ENCODE data around the gene PDE8A.

PDE8A gene

GRCh38 chr15:85064710-85065109 is 83.1 kb downstream of the PDE8A start:
- no peak overlapping the region for H3K4me3 ChIP-seq (ENCODE audit: low read length in 2 of 2)
- no peaks in the 10 kb centered on the region for H3K9me3 ChIP-seq (ENCODE audit: control insufficient read depth in 2 of 2, low read length in 2 of 2)
- H3K27me3 ChIP-seq (ENCODE audit: control insufficient read depth in 2 of 2, insufficient read depth in 2 of 2, low read length in 2 of 2): no peaks in the 10 kb centered on the region
- peaks cover 8 to 18% of the 10 kb centered on the region in 2 donors for H3K36me3 ChIP-seq (ENCODE audit: control insufficient read depth in 2 of 2, insufficient read depth in 2 of 2, low read length in 2 of 2)
- no peak overlapping the region for H3K27ac ChIP-seq (ENCODE audit: low read depth in 2 of 2, low read length in 2 of 2)
- H3K4me1 ChIP-seq (ENCODE audit: control insufficient read depth in 2 of 2, insufficient read depth in 2 of 2, low read length in 2 of 2): no peaks in the 10 kb centered on the region
- no peak overlapping the region for H3K9ac ChIP-seq (ENCODE audit: low read depth in 1 of 2, low read length in 2 of 2)

- no peak overlapping the region for H3K27ac ChIP-seq (ENCODE audit: low read depth in 2 of 2, low read length in 2 of 2)
- H3K9me3 ChIP-seq (ENCODE audit: control insufficient read depth in 2 of 2, low read length in 2 of 2): no peaks in the 10 kb centered on the region
- no peaks in the 10 kb centered on the region for H3K4me1 ChIP-seq (ENCODE audit: control insufficient read depth in 2 of 2, insufficient read depth in 2 of 2, low read length in 2 of 2)
- H3K27me3 ChIP-seq (ENCODE audit: control insufficient read depth in 2 of 2, insufficient read depth in 2 of 2, low read length in 2 of 2): no peaks in the 10 kb centered on the region
- H3K4me3 ChIP-seq (ENCODE audit: low read length in 2 of 2): no peak overlapping the region
- no peak overlapping the region for H3K9ac ChIP-seq (ENCODE audit: low read depth in 1 of 2, low read length in 2 of 2)
- peaks cover 12 to 25% of the 10 kb centered on the region in 2 donors for H3K36me3 ChIP-seq (ENCODE audit: control insufficient read depth in 2 of 2, insufficient read depth in 2 of 2, low read length in 2 of 2)
Measured at GRCh38 chr15:85071061-85071460, 89.4 kb downstream of the PDE8A start.

GRCh38 chr15:85071504-85071903 is 89.8 kb downstream of the PDE8A start:
- Histone ChIP-seq H3K27ac (ENCODE audit: low read depth in 2 of 2, low read length in 2 of 2) (no peak overlapping the region), H3K9ac (ENCODE audit: low read depth in 1 of 2, low read length in 2 of 2) (no peak overlapping the region), H3K4me1 (ENCODE audit: control insufficient read depth in 2 of 2, insufficient read depth in 2 of 2, low read length in 2 of 2) (no peaks in the 10 kb centered on the region), H3K4me3 (ENCODE audit: low read length in 2 of 2) (no peak overlapping the region), H3K27me3 (ENCODE audit: control insufficient read depth in 2 of 2, insufficient read depth in 2 of 2, low read length in 2 of 2) (no peaks in the 10 kb centered on the region), H3K36me3 (ENCODE audit: control insufficient read depth in 2 of 2, insufficient read depth in 2 of 2, low read length in 2 of 2) (peaks cover 12 to 25% of the 10 kb centered on the region in 2 donors), H3K9me3 (ENCODE audit: control insufficient read depth in 2 of 2, low read length in 2 of 2) (no peaks in the 10 kb centered on the region)

- H3K27me3 ChIP-seq (ENCODE audit: control insufficient read depth in 2 of 2, insufficient read depth in 2 of 2, low read length in 2 of 2): no peaks in the 10 kb centered on the region
- no peaks in the 10 kb centered on the region for H3K4me1 ChIP-seq (ENCODE audit: control insufficient read depth in 2 of 2, insufficient read depth in 2 of 2, low read length in 2 of 2)
- H3K4me3 ChIP-seq (ENCODE audit: low read length in 2 of 2): no peak overlapping the region
- H3K9ac ChIP-seq (ENCODE audit: low read depth in 1 of 2, low read length in 2 of 2): no peak overlapping the region
- H3K36me3 ChIP-seq (ENCODE audit: control insufficient read depth in 2 of 2, insufficient read depth in 2 of 2, low read length in 2 of 2): peaks cover 12 to 18% of the 10 kb centered on the region in 2 donors
- no peaks in the 10 kb centered on the region for H3K9me3 ChIP-seq (ENCODE audit: control insufficient read depth in 2 of 2, low read length in 2 of 2)
- H3K27ac ChIP-seq (ENCODE audit: low read depth in 2 of 2, low read length in 2 of 2): no peak overlapping the region
Measured at GRCh38 chr15:85072917-85073316, 91.3 kb downstream of the PDE8A start.

- H3K27ac ChIP-seq (ENCODE audit: low read depth in 2 of 2, low read length in 2 of 2): no peak overlapping the region
- H3K9me3 ChIP-seq (ENCODE audit: control insufficient read depth in 2 of 2, low read length in 2 of 2): no peaks in the 10 kb centered on the region
- no peaks in the 10 kb centered on the region for H3K4me1 ChIP-seq (ENCODE audit: control insufficient read depth in 2 of 2, insufficient read depth in 2 of 2, low read length in 2 of 2)
- H3K9ac ChIP-seq (ENCODE audit: low read depth in 1 of 2, low read length in 2 of 2): no peak overlapping the region
- no peak overlapping the region for H3K4me3 ChIP-seq (ENCODE audit: low read length in 2 of 2)
- H3K36me3 ChIP-seq (ENCODE audit: control insufficient read depth in 2 of 2, insufficient read depth in 2 of 2, low read length in 2 of 2): peaks cover 10 to 17% of the 10 kb centered on the region in 2 donors
- H3K27me3 ChIP-seq (ENCODE audit: control insufficient read depth in 2 of 2, insufficient read depth in 2 of 2, low read length in 2 of 2): no peaks in the 10 kb centered on the region
Measured at GRCh38 chr15:85073556-85074194, 92.0 kb downstream of the PDE8A start.

- H3K27ac ChIP-seq (ENCODE audit: low read depth in 2 of 2, low read length in 2 of 2): no peak overlapping the region
- peaks cover 34 to 43% of the 10 kb centered on the region in 2 donors for H3K36me3 ChIP-seq (ENCODE audit: control insufficient read depth in 2 of 2, insufficient read depth in 2 of 2, low read length in 2 of 2)
- no peak overlapping the region for H3K4me3 ChIP-seq (ENCODE audit: low read length in 2 of 2)
- H3K27me3 ChIP-seq (ENCODE audit: control insufficient read depth in 2 of 2, insufficient read depth in 2 of 2, low read length in 2 of 2): no peaks in the 10 kb centered on the region
- H3K4me1 ChIP-seq (ENCODE audit: control insufficient read depth in 2 of 2, insufficient read depth in 2 of 2, low read length in 2 of 2): no peaks in the 10 kb centered on the region
- no peak overlapping the region for H3K9ac ChIP-seq (ENCODE audit: low read depth in 1 of 2, low read length in 2 of 2)
- H3K9me3 ChIP-seq (ENCODE audit: control insufficient read depth in 2 of 2, low read length in 2 of 2): no peaks in the 10 kb centered on the region
Measured at GRCh38 chr15:85086855-85087254, 105.2 kb downstream of the PDE8A start.

GRCh38 chr15:85088300-85088699 is 106.6 kb downstream of the PDE8A start:
- no peaks in the 10 kb centered on the region for H3K9me3 ChIP-seq (ENCODE audit: control insufficient read depth in 2 of 2, low read length in 2 of 2)
- no peak overlapping the region for H3K27ac ChIP-seq (ENCODE audit: low read depth in 2 of 2, low read length in 2 of 2)
- H3K4me3 ChIP-seq (ENCODE audit: low read length in 2 of 2): no peak overlapping the region
- H3K4me1 ChIP-seq (ENCODE audit: control insufficient read depth in 2 of 2, insufficient read depth in 2 of 2, low read length in 2 of 2): no peaks in the 10 kb centered on the region
- peaks cover 35 to 44% of the 10 kb centered on the region in 2 donors for H3K36me3 ChIP-seq (ENCODE audit: control insufficient read depth in 2 of 2, insufficient read depth in 2 of 2, low read length in 2 of 2)
- no peak overlapping the region for H3K9ac ChIP-seq (ENCODE audit: low read depth in 1 of 2, low read length in 2 of 2)
- H3K27me3 ChIP-seq (ENCODE audit: control insufficient read depth in 2 of 2, insufficient read depth in 2 of 2, low read length in 2 of 2): no peaks in the 10 kb centered on the region

GRCh38 chr15:85089929-85090597 is 108.4 kb downstream of the PDE8A start:
- no peaks in the 10 kb centered on the region for H3K27me3 ChIP-seq (ENCODE audit: control insufficient read depth in 2 of 2, insufficient read depth in 2 of 2, low read length in 2 of 2)
- no peaks in the 10 kb centered on the region for H3K9me3 ChIP-seq (ENCODE audit: control insufficient read depth in 2 of 2, low read length in 2 of 2)
- H3K27ac ChIP-seq (ENCODE audit: low read depth in 2 of 2, low read length in 2 of 2): no peak overlapping the region
- no peak overlapping the region for H3K4me3 ChIP-seq (ENCODE audit: low read length in 2 of 2)
- peaks cover 28 to 32% of the 10 kb centered on the region in 2 donors for H3K36me3 ChIP-seq (ENCODE audit: control insufficient read depth in 2 of 2, insufficient read depth in 2 of 2, low read length in 2 of 2)
- no peaks in the 10 kb centered on the region for H3K4me1 ChIP-seq (ENCODE audit: control insufficient read depth in 2 of 2, insufficient read depth in 2 of 2, low read length in 2 of 2)
- H3K9ac ChIP-seq (ENCODE audit: low read depth in 1 of 2, low read length in 2 of 2): no peak overlapping the region

GRCh38 chr15:85091990-85092389 is 110.3 kb downstream of the PDE8A start:
- Histone ChIP-seq H3K36me3 (ENCODE audit: control insufficient read depth in 2 of 2, insufficient read depth in 2 of 2, low read length in 2 of 2) (peaks cover 30 to 32% of the 10 kb centered on the region in 2 donors), H3K9ac (ENCODE audit: low read depth in 1 of 2, low read length in 2 of 2) (no peak overlapping the region)

GRCh38 chr15:85094685-85095084 is 113.0 kb downstream of the PDE8A start:
- Histone ChIP-seq H3K9ac (ENCODE audit: low read depth in 1 of 2, low read length in 2 of 2) (no peak overlapping the region), H3K27me3 (ENCODE audit: control insufficient read depth in 2 of 2, insufficient read depth in 2 of 2, low read length in 2 of 2) (no peaks in the 10 kb centered on the region), H3K36me3 (ENCODE audit: control insufficient read depth in 2 of 2, insufficient read depth in 2 of 2, low read length in 2 of 2) (peaks cover 27 to 33% of the 10 kb centered on the region in 2 donors), H3K9me3 (ENCODE audit: control insufficient read depth in 2 of 2, low read length in 2 of 2) (no peaks in the 10 kb centered on the region), H3K4me3 (ENCODE audit: low read length in 2 of 2) (no peak overlapping the region), H3K4me1 (ENCODE audit: control insufficient read depth in 2 of 2, insufficient read depth in 2 of 2, low read length in 2 of 2) (no peaks in the 10 kb centered on the region), H3K27ac (ENCODE audit: low read depth in 2 of 2, low read length in 2 of 2) (no peak overlapping the region)

More at GRCh38 chr15:85091990-85092389, 110.3 kb downstream of the PDE8A start:
- H3K27ac ChIP-seq (ENCODE audit: low read depth in 2 of 2, low read length in 2 of 2): no peak overlapping the region
- H3K4me3 ChIP-seq (ENCODE audit: low read length in 2 of 2): no peak overlapping the region
- H3K4me1 ChIP-seq (ENCODE audit: control insufficient read depth in 2 of 2, insufficient read depth in 2 of 2, low read length in 2 of 2): no peaks in the 10 kb centered on the region
- no peaks in the 10 kb centered on the region for H3K9me3 ChIP-seq (ENCODE audit: control insufficient read depth in 2 of 2, low read length in 2 of 2)
- no peaks in the 10 kb centered on the region for H3K27me3 ChIP-seq (ENCODE audit: control insufficient read depth in 2 of 2, insufficient read depth in 2 of 2, low read length in 2 of 2)
